ENCODE results near the gene SRRM2. TPM values are rescaled to one million over a fixed set of nuclear protein-coding genes. Genes with fewer than 3 reads are reported as not detected.

The SRRM2 gene
- total RNA-seq, 1 donor from 2014 or later = 409 TPM

- TF ChIP-seq, protein P1, sequence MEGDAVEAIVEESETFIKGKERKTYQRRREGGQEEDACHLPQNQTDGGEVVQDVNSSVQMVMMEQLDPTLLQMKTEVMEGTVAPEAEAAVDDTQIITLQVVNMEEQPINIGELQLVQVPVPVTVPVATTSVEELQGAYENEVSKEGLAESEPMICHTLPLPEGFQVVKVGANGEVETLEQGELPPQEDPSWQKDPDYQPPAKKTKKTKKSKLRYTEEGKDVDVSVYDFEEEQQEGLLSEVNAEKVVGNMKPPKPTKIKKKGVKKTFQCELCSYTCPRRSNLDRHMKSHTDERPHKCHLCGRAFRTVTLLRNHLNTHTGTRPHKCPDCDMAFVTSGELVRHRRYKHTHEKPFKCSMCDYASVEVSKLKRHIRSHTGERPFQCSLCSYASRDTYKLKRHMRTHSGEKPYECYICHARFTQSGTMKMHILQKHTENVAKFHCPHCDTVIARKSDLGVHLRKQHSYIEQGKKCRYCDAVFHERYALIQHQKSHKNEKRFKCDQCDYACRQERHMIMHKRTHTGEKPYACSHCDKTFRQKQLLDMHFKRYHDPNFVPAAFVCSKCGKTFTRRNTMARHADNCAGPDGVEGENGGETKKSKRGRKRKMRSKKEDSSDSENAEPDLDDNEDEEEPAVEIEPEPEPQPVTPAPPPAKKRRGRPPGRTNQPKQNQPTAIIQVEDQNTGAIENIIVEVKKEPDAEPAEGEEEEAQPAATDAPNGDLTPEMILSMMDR (IDR thresholded peaks at IDR 0.05; ENCODE audit: insufficient read depth, low read depth, low read length) = no peak
- no peak for TF ChIP-seq EZH2 (IDR thresholded peaks at IDR 0.05; ENCODE audit: insufficient read depth, low read length)
- no peak overlapping the region for H3K4me3 Mint-ChIP-seq (ENCODE audit: unreplicated experiment)
- H3K36me3 Mint-ChIP-seq (ENCODE audit: low read depth, unreplicated experiment) = peaks cover 72% of the 10 kb centered on the region
- DNase-seq (ENCODE audit: low read depth) (no peak), FAIRE-seq (no peak)
- H3K4me2 ChIP-seq (ENCODE audit: low read length) = no peak overlapping the region
- no peak overlapping the region for H3K27ac ChIP-seq (ENCODE audit: low read depth, low read length)
- no peaks in the 10 kb centered on the region for H3K27me3 Mint-ChIP-seq (ENCODE audit: low read depth, unreplicated experiment)
- peaks cover 100% of the 10 kb centered on the region for H4K20me1 ChIP-seq (ENCODE audit: insufficient read depth, low read length)
- H3K4me1 ChIP-seq (ENCODE audit: insufficient read depth, low read length) = no peaks in the 10 kb centered on the region
- H3K9me3 ChIP-seq (ENCODE audit: insufficient read depth, low read depth, low read length) = peaks cover 2% of the 10 kb centered on the region
- no peaks in the 10 kb centered on the region for H3K27me3 ChIP-seq (ENCODE audit: insufficient read depth, low read length)
- H3K79me2 ChIP-seq (ENCODE audit: insufficient read depth, low read length) = peaks cover 100% of the 10 kb centered on the region
- no peak overlapping the region for H2AFZ ChIP-seq (ENCODE audit: low read depth, low read length)
- H3K36me3 ChIP-seq (ENCODE audit: insufficient read depth, low read length) = peaks cover 100% of the 10 kb centered on the region
- H3K4me1 Mint-ChIP-seq (ENCODE audit: low read depth, unreplicated experiment) = peaks cover 15% of the 10 kb centered on the region
- no peak overlapping the region for H3K9ac ChIP-seq (ENCODE audit: low read length)
- H3K4me3 ChIP-seq (ENCODE audit: insufficient read depth, low read depth, low read length) = no peak overlapping the region
- H3K27ac Mint-ChIP-seq (ENCODE audit: unreplicated experiment) = peak overlapping the region; percentile 15
- H3K9me3 Mint-ChIP-seq (ENCODE audit: unreplicated experiment) = peaks cover 2% of the 10 kb centered on the region
These were observed 9.0 kb downstream of the SRRM2 start for GRCh38 chr16:2761472-2761871.

- Histone ChIP-seq H3K36me3 (ENCODE audit: insufficient read depth, low read length) (peaks cover 100% of the 10 kb centered on the region), H3K4me2 (ENCODE audit: low read length) (no peak overlapping the region), H3K9me3 (ENCODE audit: insufficient read depth, low read depth, low read length) (peaks cover 2% of the 10 kb centered on the region), H3K4me3 (ENCODE audit: insufficient read depth, low read depth, low read length) (no peak overlapping the region), H3K27ac (ENCODE audit: low read depth, low read length) (no peak overlapping the region), H3K79me2 (ENCODE audit: insufficient read depth, low read length) (peaks cover 100% of the 10 kb centered on the region), H3K27me3 (ENCODE audit: insufficient read depth, low read length) (no peaks in the 10 kb centered on the region), H3K4me1 (ENCODE audit: insufficient read depth, low read length) (no peaks in the 10 kb centered on the region), H4K20me1 (ENCODE audit: insufficient read depth, low read length) (peaks cover 100% of the 10 kb centered on the region), H2AFZ (ENCODE audit: low read depth, low read length) (no peak overlapping the region), H3K9ac (ENCODE audit: low read length) (no peak overlapping the region)
- Mint-ChIP-seq H3K27me3 (ENCODE audit: low read depth, unreplicated experiment) (no peaks in the 10 kb centered on the region), H3K4me3 (ENCODE audit: unreplicated experiment) (no peak overlapping the region), H3K36me3 (ENCODE audit: low read depth, unreplicated experiment) (peaks cover 78% of the 10 kb centered on the region), H3K9me3 (ENCODE audit: unreplicated experiment) (peaks cover 2% of the 10 kb centered on the region), H3K4me1 (ENCODE audit: low read depth, unreplicated experiment) (peaks cover 9% of the 10 kb centered on the region), H3K27ac (ENCODE audit: unreplicated experiment) (peak overlapping the region; percentile 15)
- no peak for TF ChIP-seq EZH2 (IDR thresholded peaks at IDR 0.05; ENCODE audit: insufficient read depth, low read length)
- TF ChIP-seq, protein P1 (IDR thresholded peaks at IDR 0.05; ENCODE audit: insufficient read depth, low read depth, low read length) = no peak
- no peak for DNase-seq (ENCODE audit: low read depth)
- FAIRE-seq = no peak
These were observed 9.6 kb downstream of the SRRM2 start for GRCh38 chr16:2761886-2762583.

GRCh38 chr16:2762711-2763110 is 10.3 kb downstream of the SRRM2 start:
- peaks cover 2% of the 10 kb centered on the region for H3K9me3 Mint-ChIP-seq (ENCODE audit: unreplicated experiment)
- H3K27ac Mint-ChIP-seq (ENCODE audit: unreplicated experiment) = no peak overlapping the region
- Histone ChIP-seq H3K36me3 (ENCODE audit: insufficient read depth, low read length) (peaks cover 100% of the 10 kb centered on the region), H3K27ac (ENCODE audit: low read depth, low read length) (no peak overlapping the region), H3K9ac (ENCODE audit: low read length) (no peak overlapping the region), H3K4me2 (ENCODE audit: low read length) (no peak overlapping the region), H3K9me3 (ENCODE audit: insufficient read depth, low read depth, low read length) (peaks cover 2% of the 10 kb centered on the region), H3K4me1 (ENCODE audit: insufficient read depth, low read length) (no peaks in the 10 kb centered on the region), H3K27me3 (ENCODE audit: insufficient read depth, low read length) (no peaks in the 10 kb centered on the region), H2AFZ (ENCODE audit: low read depth, low read length) (no peak overlapping the region), H3K79me2 (ENCODE audit: insufficient read depth, low read length) (peaks cover 100% of the 10 kb centered on the region), H3K4me3 (ENCODE audit: insufficient read depth, low read depth, low read length) (no peak overlapping the region), H4K20me1 (ENCODE audit: insufficient read depth, low read length) (peaks cover 100% of the 10 kb centered on the region)
- TF ChIP-seq EZH2 (IDR thresholded peaks at IDR 0.05; ENCODE audit: insufficient read depth, low read length) = no peak
- TF ChIP-seq, protein P1 (IDR thresholded peaks at IDR 0.05; ENCODE audit: insufficient read depth, low read depth, low read length) = no peak
- FAIRE-seq (no peak), DNase-seq (ENCODE audit: low read depth) (no peak)
- H3K27me3 Mint-ChIP-seq (ENCODE audit: low read depth, unreplicated experiment) = no peaks in the 10 kb centered on the region
- H3K4me3 Mint-ChIP-seq (ENCODE audit: unreplicated experiment) = no peak overlapping the region
- H3K36me3 Mint-ChIP-seq (ENCODE audit: low read depth, unreplicated experiment) = peaks cover 79% of the 10 kb centered on the region
- peaks cover 3% of the 10 kb centered on the region for H3K4me1 Mint-ChIP-seq (ENCODE audit: low read depth, unreplicated experiment)
